HL-60 (cell line): ENCODE results near the gene CLPX.

ENCODE experiments used
- CTCF ChIP-seq: IDR thresholded peaks from one replicate; pipeline ENCODE4 v1.5.1; 2011; ENCODE audit warnings: low read length, control low read depth, inconsistent platforms; ENCODE audit not compliant: insufficient read depth
- GABPA ChIP-seq: IDR thresholded peaks from 2 replicates; pipeline ENCODE4 v1.6.1; 2012; ENCODE audit warnings: low read depth
- POLR2AphosphoS5 ChIP-seq: IDR thresholded peaks from 2 replicates; pipeline ENCODE4 v1.6.1; 2012; ENCODE audit warnings: low read depth
- REST ChIP-seq: IDR thresholded peaks from 2 replicates; pipeline ENCODE4 v1.6.1; 2012; ENCODE audit warnings: low read depth; ENCODE audit not compliant: insufficient replicate concordance
- SPI1 ChIP-seq: IDR thresholded peaks from 2 replicates; pipeline ENCODE4 v1.6.1; 2012; ENCODE audit warnings: low read depth, mild to moderate bottlenecking, borderline replicate concordance

GRCh38 chr15:65204236-65204930 is 19.2 kb upstream of the CLPX start:
- no peak for TF ChIP-seq CTCF
- TF ChIP-seq GABPA = no peak
- no peak for TF ChIP-seq POLR2AphosphoS5
- no peak for TF ChIP-seq REST
- TF ChIP-seq SPI1 = no peak
